Measurements from ENCODE around the gene YIF1B. TPM values are rescaled to one million over a fixed set of nuclear protein-coding genes. Genes with fewer than 3 reads are reported as not detected.

The YIF1B gene
- total RNA-seq, 2 donors from 2014 or later = 34.7 to 71.9 TPM

- Histone ChIP-seq H3K27ac (no peak overlapping the region), H3K27me3 (replicated peaks; ENCODE audit: insufficient read depth) (no peaks in the 10 kb centered on the region)
- 85% methylated on average over 7 of the region's 7 CpGs for WGBS
Observed at GRCh38 chr19:38284422-38284821, 31.3 kb downstream of the YIF1B start.

DNA sequence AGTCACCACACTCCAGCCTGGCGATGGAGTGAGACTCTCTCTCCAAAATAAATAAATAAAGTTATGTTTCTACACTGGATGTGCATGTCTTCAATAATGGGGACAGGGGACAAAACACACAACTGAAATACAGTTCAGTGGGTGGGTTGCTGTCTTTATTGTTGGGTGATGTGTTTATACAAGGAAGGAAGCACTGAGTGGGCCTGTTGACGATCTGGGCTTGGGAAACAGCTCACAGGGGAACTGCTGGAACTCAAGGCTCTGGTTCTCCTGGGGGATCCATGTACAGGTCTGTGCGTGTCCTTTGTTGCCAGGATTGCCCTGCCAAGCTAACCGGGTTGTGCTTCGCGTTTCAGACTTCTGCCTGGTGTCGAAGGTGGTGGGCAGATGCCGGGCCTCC lies 32.5 kb downstream of the YIF1B start:
- H3K4me1 ChIP-seq (replicated peaks) = peaks cover 10% of the 10 kb centered on the region
- intact Hi-C loops (cut with DNase I) = no loop called here
- H3K4me3 ChIP-seq = no peak overlapping the region
- H3K9me3 ChIP-seq = no peaks in the 10 kb centered on the region
- TF ChIP-seq POLR2A (IDR thresholded peaks at IDR 0.05) = no peak
- TF ChIP-seq POLR2AphosphoS5 (IDR thresholded peaks at IDR 0.05) = no peak
- TF ChIP-seq CTCF (IDR thresholded peaks at IDR 0.05) = no peak
- 58% methylated on average over 8 of the region's 8 CpGs for WGBS
- peaks cover 0 to 6% of the 10 kb centered on the region in 2 donors for H3K36me3 ChIP-seq
- no peak overlapping the region for H3K27ac ChIP-seq
- no peaks in the 10 kb centered on the region for H3K27me3 ChIP-seq (replicated peaks; ENCODE audit: insufficient read depth)
- DNase-seq (ENCODE audit: low spot score) = no peak

More at GRCh38 chr19:38284422-38284821, 31.3 kb downstream of the YIF1B start:
- intact Hi-C loops (cut with DNase I) = no loop called here
- Histone ChIP-seq H3K4me1 (replicated peaks) (peaks cover 4% of the 10 kb centered on the region), H3K9me3 (no peaks in the 10 kb centered on the region), H3K4me3 (no peak overlapping the region), H3K36me3 (peaks cover 0 to 7% of the 10 kb centered on the region in 2 donors)
- TF ChIP-seq POLR2A (IDR thresholded peaks at IDR 0.05) = no peak
- no peak for TF ChIP-seq POLR2AphosphoS5 (IDR thresholded peaks at IDR 0.05)
- no peak for TF ChIP-seq CTCF (IDR thresholded peaks at IDR 0.05)
- no peak for DNase-seq (ENCODE audit: low spot score)

DNA sequence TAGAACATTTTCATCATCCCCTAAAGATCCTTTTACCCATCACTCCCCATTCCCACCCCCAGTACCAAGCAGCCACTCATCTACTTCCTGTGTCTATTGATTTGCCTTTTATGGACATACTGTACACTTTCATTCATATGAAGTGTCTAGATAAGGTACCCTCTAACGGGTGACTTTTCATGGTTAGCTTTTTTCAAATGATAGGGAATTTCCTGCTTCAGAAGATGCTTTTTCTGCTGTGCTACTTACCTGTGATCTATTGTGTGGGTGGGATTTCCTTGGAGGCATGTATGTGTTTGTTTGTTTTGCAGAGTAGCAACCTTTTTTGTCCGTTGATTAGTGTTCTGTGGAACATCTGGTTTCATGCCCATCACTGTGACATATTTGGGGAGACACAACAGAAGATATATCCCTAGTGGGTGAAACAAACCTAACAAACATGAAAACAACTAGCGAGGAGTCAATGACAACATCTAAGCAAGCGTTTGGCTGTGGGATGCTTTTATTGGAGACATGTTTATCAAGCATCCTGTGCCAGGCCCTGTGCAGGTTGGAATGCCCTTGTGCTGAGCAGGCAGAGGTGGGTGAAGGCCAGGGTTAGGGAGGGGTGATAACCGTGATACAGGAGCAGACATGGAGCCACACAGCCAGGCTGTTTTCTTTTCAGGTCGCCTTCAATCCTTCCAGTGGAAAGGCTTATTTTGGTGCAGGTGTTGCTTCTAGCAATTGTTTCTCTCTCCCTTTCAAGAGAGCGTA lies 33.8 kb downstream of the YIF1B start:
- DNase-seq (ENCODE audit: low spot score) = no peak
- no peak overlapping the region for H3K4me3 ChIP-seq
- H3K36me3 ChIP-seq = no peaks in the 10 kb centered on the region
- no peaks in the 10 kb centered on the region for H3K9me3 ChIP-seq
- intact Hi-C loops (cut with DNase I) = no loop called here
- no peaks in the 10 kb centered on the region for H3K27me3 ChIP-seq (replicated peaks; ENCODE audit: insufficient read depth)
- WGBS = 72% methylated on average over 7 of the region's 7 CpGs
- no peak overlapping the region for H3K27ac ChIP-seq
- H3K4me1 ChIP-seq (replicated peaks) = peaks cover 21% of the 10 kb centered on the region
- no peak for TF ChIP-seq POLR2AphosphoS5 (IDR thresholded peaks at IDR 0.05)
- no peak for TF ChIP-seq CTCF (IDR thresholded peaks at IDR 0.05)
- TF ChIP-seq POLR2A (IDR thresholded peaks at IDR 0.05) = no peak

DNA sequence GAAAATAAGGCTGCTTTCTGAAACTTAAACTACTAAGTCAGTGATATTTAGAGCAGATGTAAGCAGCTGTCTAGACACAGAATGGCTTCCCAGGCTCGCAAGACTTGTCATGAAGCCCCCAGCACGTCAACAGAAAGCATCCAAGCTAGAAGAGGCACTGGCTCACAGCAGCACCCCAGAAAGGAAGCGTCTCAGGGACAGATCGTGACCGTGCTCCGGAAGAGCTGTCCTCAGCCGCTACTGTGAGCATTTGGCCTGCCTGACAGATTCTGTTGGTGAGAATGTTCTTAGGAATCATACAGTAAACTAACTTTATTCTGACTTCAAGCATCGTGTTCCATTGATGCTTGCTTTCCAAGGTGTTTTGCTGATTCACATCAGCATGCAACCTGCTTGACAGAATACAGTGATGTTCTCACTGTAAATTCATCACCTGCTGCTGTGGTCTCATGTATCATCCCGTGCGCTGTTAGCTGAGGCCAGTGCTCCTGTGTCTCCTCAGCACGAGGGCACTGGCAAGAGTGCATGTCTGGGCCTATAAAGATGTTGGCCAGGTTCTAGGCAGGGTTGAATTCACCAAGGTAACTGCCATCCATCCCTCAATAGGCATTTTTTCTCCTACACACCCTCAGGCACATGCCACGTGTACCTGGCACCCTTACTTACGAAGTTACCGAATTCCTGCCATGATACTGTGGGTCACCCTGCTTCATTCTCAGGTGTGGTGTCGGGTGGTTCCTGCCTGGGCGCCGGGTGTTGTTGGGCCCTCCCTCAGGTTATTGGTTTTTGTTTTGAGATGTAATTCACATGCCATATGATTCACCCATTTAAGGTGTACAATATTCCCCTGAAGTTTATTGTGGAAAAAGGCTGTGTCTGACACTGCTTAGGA lies 35.5 kb downstream of the YIF1B start:
- intact Hi-C loops (cut with DNase I) = no loop called here
- Histone ChIP-seq H3K27ac (peak overlapping the region; percentile 5 to 24), H3K9me3 (no peaks in the 10 kb centered on the region), H3K36me3 (no peaks in the 10 kb centered on the region), H3K27me3 (replicated peaks; ENCODE audit: insufficient read depth) (no peaks in the 10 kb centered on the region), H3K4me3 (no peak overlapping the region), H3K4me1 (replicated peaks) (peaks cover 24% of the 10 kb centered on the region)
- 59% methylated on average over 17 of the region's 17 CpGs for WGBS
- TF ChIP-seq POLR2AphosphoS5 (IDR thresholded peaks at IDR 0.05) (no peak), CTCF (IDR thresholded peaks at IDR 0.05) (no peak), POLR2A (IDR thresholded peaks at IDR 0.05) (no peak)
- DNase-seq (ENCODE audit: low spot score) = no peak
